ENCODE data around the gene LOXL4.

Gene LOXL4
- total RNA-seq: 0 to 0.34 reads per million in 2 donors

- DNase-seq: peak in 1 of 5 experiments; percentile 16
These were observed at the start of gene LOXL4 for GRCh38 chr10:98267894-98268693. Gene LOXL4, minus strand, starts transcription at chr10:98268194. Its CDS starts 5,175 bp downstream, at chr10:98263019.

DNA sequence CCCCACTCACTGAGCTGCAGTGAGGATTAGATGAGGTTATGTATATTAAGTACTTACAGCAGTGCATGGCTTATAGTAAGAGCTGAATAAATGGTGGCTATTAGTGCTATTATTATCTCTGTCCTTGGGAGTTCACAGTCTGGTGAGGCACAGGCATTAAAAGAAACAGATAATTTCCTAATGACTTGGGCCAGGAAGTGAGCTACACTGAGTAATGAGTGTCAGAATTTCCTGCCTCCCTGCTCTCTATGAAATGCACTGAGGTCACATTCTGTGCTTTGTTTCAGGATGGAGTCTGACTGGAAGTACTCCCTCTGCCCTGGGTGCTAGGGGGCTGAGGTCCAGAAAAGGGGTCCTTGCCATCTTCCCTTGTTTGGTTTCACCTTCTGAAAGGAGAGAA is 48.7 kb upstream of the LOXL4 start:
- no peak for DNase-seq

- no peak for DNase-seq
These were observed 48.2 kb upstream of the LOXL4 start for GRCh38 chr10:98316170-98316569.

GRCh38 chr10:98314532-98315284 is 46.7 kb upstream of the LOXL4 start:
- DNase-seq: no peak

DNA sequence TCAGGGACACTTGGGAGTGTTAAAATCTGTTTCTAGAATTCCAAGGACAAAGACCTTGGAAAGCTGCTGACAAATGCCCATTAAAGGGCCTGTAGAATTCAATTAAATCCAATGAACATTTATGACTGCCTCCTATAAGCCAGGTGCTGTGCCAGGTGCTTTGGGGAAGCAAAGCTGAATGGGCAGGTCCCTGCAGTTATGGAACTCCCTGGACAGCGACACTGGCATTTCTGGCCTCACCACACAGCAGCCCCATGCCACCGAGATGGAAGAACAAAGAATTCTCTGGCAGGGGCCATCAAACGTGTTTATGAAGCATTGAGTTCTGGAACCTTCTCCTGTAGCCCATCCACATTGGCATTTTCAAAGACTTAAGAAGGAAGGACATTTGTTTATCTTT is 45.6 kb upstream of the LOXL4 start:
- DNase-seq: no peak

DNA sequence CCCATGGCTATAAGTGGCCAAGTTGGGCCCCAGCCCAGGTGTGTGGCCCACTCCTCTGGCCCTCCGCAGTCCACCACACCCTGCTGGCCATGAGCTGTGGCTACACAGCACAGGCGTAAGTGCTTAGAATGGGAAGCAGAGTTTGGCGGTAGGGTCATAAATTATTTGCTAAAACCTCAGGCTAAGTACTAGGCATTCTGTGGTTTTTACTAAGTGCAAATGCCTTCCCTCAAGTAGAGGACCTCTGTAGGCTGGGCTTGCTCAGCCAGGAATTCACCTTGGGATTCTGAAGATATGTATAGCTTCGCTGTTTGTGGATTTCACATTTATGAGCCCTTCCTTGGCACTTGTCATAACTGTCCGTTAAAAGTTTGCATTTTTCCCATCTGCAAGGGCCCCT is 44.8 kb upstream of the LOXL4 start:
- no peak for DNase-seq

- no peak for DNase-seq
These were observed 44.4 kb upstream of the LOXL4 start for GRCh38 chr10:98312349-98312748.

DNA sequence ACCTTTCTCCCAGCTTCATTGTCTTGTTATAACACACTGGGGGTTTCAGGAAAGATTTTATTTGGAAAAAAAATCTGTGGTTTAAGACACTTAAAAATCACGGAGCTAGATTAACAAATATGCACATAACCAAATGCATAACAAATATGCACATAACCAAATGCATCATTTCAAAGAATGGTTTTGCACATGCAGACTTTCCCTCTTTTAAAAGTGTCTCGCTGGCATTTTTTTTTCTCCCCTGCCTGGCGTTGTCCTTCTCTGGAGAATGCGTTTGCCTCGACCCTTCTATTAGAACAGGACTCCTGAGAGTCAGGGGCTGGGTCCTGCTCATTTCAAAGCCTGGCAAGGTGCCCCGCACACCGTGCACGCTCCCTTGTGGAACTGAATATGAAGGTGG is 42.7 kb upstream of the LOXL4 start:
- no peak for DNase-seq

GRCh38 chr10:98309366-98310355 is 41.7 kb upstream of the LOXL4 start:
- no peak for DNase-seq

GRCh38 chr10:98308669-98309365 is 40.8 kb upstream of the LOXL4 start:
- DNase-seq: no peak

DNA sequence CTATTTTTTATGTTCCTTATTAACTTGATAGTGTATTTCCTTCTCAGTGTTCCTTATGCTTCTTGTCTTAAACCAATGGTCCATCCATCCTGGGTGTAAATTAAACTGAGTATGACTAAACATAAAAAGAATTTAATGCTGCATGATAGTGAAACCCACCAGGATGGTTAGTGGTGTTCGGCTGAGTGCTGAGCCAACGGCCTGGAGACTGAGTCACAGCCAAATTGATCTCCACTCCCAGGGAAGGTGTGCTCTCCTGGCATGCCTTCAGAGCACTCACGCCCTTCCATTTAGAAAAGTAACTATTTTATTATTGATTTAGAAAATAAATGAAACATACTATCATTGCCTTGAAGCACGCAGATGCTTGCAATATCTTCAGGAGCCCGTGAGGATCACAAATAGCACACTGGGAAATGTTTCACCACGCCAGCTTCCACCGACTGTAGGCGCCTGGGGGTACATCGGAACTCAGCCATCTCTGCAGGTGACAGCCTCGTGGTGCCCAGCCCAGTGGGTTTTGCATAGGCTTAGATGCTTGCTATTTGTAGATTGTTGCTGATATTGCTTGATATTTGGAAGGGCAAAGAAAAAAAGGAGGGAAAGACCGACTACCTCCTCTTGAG is 40.0 kb upstream of the LOXL4 start:
- DNase-seq: no peak

GRCh38 chr10:98306501-98306900 is 38.5 kb upstream of the LOXL4 start:
- no peak for DNase-seq

DNA sequence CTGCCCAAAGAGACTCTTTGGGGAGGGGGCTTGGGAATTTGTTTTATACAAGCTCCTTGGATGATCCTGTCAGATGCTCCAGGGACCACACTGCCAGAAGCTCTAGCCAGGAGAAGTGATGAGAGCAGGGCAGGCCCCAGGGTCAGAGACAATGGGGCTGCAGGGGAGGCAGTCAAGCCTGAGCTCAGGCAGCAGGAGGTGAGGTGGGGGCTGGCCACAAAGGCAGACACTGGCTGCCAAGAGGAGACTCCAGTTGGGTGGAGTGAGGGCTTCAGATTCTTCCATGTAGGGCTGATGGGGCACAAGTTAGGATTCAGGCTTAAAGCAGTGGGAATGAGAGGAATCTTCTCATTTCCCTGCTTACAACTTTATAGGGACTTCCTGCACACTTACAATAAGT is 35.6 kb upstream of the LOXL4 start:
- no peak for DNase-seq

DNA sequence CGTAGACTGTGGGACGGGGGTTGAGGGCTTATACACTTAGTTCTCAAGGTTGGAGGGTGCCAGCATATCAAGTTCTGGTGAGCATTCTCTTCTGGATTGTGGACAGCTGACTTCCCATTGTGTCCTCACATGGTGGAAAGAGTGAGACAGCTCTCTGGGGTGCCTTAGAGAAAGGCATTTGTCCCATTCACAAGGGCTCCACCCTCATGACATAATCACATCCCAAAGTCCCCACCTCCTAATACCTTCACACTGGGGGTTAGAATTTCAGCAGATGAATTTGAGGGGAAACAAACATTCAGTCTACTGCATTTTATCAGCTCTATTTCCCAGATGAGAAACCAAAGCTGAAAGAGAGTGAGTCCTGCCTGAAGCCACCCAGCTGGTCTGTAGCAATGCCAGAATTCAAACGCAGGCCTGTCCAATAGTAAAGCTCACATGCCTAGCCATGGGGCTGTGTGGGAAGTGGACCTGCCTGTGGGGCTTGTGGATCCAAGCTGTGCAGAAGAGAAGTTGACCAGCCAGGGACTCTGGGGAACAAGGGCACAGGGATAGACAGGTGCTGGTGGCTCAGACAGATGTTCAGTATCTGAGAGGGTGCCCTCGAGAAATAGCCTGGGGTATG is 34.9 kb upstream of the LOXL4 start:
- no peak for DNase-seq

GRCh38 chr10:98301664-98302319 is 33.8 kb upstream of the LOXL4 start:
- DNase-seq: no peak

- no peak for DNase-seq
These were observed 32.7 kb upstream of the LOXL4 start for GRCh38 chr10:98300526-98301229.

- DNase-seq: no peak
These were observed 31.3 kb upstream of the LOXL4 start for GRCh38 chr10:98299341-98299740.

DNA sequence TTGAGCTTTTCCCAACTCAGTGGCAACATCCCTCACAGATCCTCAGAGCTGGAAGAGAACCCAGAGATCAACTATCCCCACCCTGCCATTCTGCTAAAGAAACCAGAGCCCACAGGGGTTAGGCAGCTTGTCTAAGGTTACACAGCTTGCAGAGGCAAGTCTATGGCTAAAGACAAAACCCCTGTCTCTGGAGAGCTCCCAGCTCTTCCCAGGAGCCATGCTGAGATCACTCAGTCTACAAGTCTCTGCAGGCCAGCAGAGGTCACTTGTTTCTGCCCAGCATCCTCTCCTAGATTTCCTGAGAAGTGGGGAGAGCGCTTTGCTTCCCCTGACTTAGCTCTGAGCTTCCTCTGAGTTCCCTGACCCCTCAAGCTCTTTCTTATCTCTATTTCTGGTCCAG is 28.5 kb upstream of the LOXL4 start:
- no peak for DNase-seq

DNA sequence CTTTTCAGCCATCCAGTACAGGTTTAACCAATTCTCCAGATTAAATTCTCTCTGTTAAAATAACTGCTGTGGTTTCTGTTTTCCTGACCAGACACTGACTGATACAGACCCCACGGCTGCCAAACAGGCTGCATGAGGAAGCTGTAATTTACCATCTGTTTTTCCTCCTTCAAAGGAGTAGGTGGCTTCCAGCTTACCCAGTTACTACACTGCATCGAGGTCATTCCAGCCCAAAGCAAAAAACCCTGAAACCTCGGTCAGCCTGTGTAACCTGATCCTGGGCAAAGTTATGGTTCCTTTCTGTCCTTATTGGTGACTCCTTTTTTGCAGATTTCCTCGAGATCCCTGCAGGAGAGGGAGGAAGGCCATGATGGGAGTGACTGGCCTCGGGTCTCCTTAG is 27.9 kb upstream of the LOXL4 start:
- DNase-seq: no peak

DNA sequence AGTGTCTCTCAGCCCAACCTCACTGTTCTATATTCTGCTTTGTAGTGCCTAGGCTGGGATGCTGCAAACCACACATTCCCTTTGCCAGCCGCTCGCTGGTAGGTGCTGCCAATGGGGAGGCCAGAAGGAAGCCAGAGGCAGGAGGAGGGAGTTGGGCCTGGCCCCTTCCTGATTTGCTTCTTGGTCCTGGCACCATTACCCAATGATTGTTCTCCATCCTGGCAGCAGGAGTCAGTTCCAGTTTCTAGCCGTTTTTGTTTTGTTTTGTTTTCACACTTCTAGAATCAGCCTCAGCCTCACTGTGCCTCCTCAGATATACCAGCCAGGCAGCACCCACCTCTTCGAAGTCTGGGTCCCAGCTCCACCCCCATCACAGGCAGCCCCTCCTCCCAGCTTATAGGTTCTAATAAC is 27.4 kb upstream of the LOXL4 start:
- DNase-seq: no peak

Data from T-helper 2 cell (primary cell).